ENCODE measurements around the gene FGGY. TPM values are rescaled to one million over a fixed set of nuclear protein-coding genes. Genes with fewer than 3 reads are reported as not detected.
"Not testable (repeated sequence)": the region's sequence is repeated elsewhere in the genome, so short reads cannot be mapped to it uniquely, and the experiment has no call there.

The FGGY gene
- total RNA-seq, 1 donor from 2014 or later = 52.2 TPM

GRCh38 chr1:59554752-59555151, 257.9 kb downstream of the FGGY start:
- H3K27ac ChIP-seq (ENCODE audit: low read depth, low read length) = no peak overlapping the region
- peaks cover 0 to 8% (median 0%) of the 10 kb centered on the region in 3 donors for H3K36me3 ChIP-seq (ENCODE audit: control insufficient read depth in 3 of 3, insufficient read depth in 3 of 3, low read length in 3 of 3)
- H3K4me3 ChIP-seq (ENCODE audit: low read length in 3 of 3) = no peak overlapping the region

GRCh38 chr1:59556398-59556797, 259.5 kb downstream of the FGGY start:
- Histone ChIP-seq H3K4me1 (ENCODE audit: control insufficient read depth in 3 of 3, insufficient read depth in 3 of 3, low read length in 3 of 3) (peaks cover 8 to 20% (median 12%) of the 10 kb centered on the region in 3 donors), H3K9me3 (ENCODE audit: control insufficient read depth in 3 of 3, low read length in 3 of 3) (no peaks in the 10 kb centered on the region), H3K27me3 (ENCODE audit: control insufficient read depth in 3 of 3, insufficient read depth in 3 of 3, low read length in 3 of 3) (no peaks in the 10 kb centered on the region), H3K9ac (ENCODE audit: low read depth in 1 of 3, low read length in 3 of 3) (no peak overlapping the region), H3K36me3 (ENCODE audit: control insufficient read depth in 3 of 3, insufficient read depth in 3 of 3, low read length in 3 of 3) (peaks cover 0 to 8% (median 0%) of the 10 kb centered on the region in 3 donors), H3K27ac (ENCODE audit: low read depth, low read length) (no peak overlapping the region), H3K4me3 (ENCODE audit: low read length in 3 of 3) (no peak overlapping the region)

More at GRCh38 chr1:59554752-59555151, 257.9 kb downstream of the FGGY start:
- Histone ChIP-seq H3K9me3 (ENCODE audit: control insufficient read depth in 3 of 3, low read length in 3 of 3) (no peaks in the 10 kb centered on the region), H3K9ac (ENCODE audit: low read depth in 1 of 3, low read length in 3 of 3) (no peak overlapping the region), H3K27me3 (ENCODE audit: control insufficient read depth in 3 of 3, insufficient read depth in 3 of 3, low read length in 3 of 3) (no peaks in the 10 kb centered on the region), H3K4me1 (ENCODE audit: control insufficient read depth in 3 of 3, insufficient read depth in 3 of 3, low read length in 3 of 3) (peaks cover 8 to 27% (median 12%) of the 10 kb centered on the region in 3 donors)

GRCh38 chr1:59556802-59557548, 260.1 kb downstream of the FGGY start:
- peaks cover 5 to 17% (median 12%) of the 10 kb centered on the region in 3 donors for H3K4me1 ChIP-seq (ENCODE audit: control insufficient read depth in 3 of 3, insufficient read depth in 3 of 3, low read length in 3 of 3)
- no peak overlapping the region for H3K27ac ChIP-seq (ENCODE audit: low read depth, low read length)
- H3K9ac ChIP-seq (ENCODE audit: low read depth in 1 of 3, low read length in 3 of 3) = no peak overlapping the region
- no peaks in the 10 kb centered on the region for H3K9me3 ChIP-seq (ENCODE audit: control insufficient read depth in 3 of 3, low read length in 3 of 3)
- H3K4me3 ChIP-seq (ENCODE audit: low read length in 3 of 3) = no peak overlapping the region
- peaks cover 0 to 8% (median 0%) of the 10 kb centered on the region in 3 donors for H3K36me3 ChIP-seq (ENCODE audit: control insufficient read depth in 3 of 3, insufficient read depth in 3 of 3, low read length in 3 of 3)
- H3K27me3 ChIP-seq (ENCODE audit: control insufficient read depth in 3 of 3, insufficient read depth in 3 of 3, low read length in 3 of 3) = no peaks in the 10 kb centered on the region

GRCh38 chr1:59557549-59557885, 260.6 kb downstream of the FGGY start:
- Histone ChIP-seq H3K9me3 (ENCODE audit: control insufficient read depth in 3 of 3, low read length in 3 of 3) (no peaks in the 10 kb centered on the region), H3K27ac (ENCODE audit: low read depth, low read length) (no peak overlapping the region), H3K36me3 (ENCODE audit: control insufficient read depth in 3 of 3, insufficient read depth in 3 of 3, low read length in 3 of 3) (peaks cover 0 to 8% (median 0%) of the 10 kb centered on the region in 3 donors), H3K9ac (ENCODE audit: low read depth in 1 of 3, low read length in 3 of 3) (no peak overlapping the region), H3K4me3 (ENCODE audit: low read length in 3 of 3) (no peak overlapping the region), H3K4me1 (ENCODE audit: control insufficient read depth in 3 of 3, insufficient read depth in 3 of 3, low read length in 3 of 3) (peaks cover 3 to 13% (median 11%) of the 10 kb centered on the region in 3 donors), H3K27me3 (ENCODE audit: control insufficient read depth in 3 of 3, insufficient read depth in 3 of 3, low read length in 3 of 3) (no peaks in the 10 kb centered on the region)

GRCh38 chr1:59558580-59558979, 261.7 kb downstream of the FGGY start:
- not testable (repeated sequence) for H3K9ac ChIP-seq (ENCODE audit: low read depth in 1 of 3, low read length in 3 of 3); H3K4me1 ChIP-seq (ENCODE audit: control insufficient read depth in 3 of 3, insufficient read depth in 3 of 3, low read length in 3 of 3); H3K27me3 ChIP-seq (ENCODE audit: control insufficient read depth in 3 of 3, insufficient read depth in 3 of 3, low read length in 3 of 3); H3K36me3 ChIP-seq (ENCODE audit: control insufficient read depth in 3 of 3, insufficient read depth in 3 of 3, low read length in 3 of 3); H3K27ac ChIP-seq (ENCODE audit: low read depth, low read length); H3K4me3 ChIP-seq (ENCODE audit: low read length in 3 of 3); H3K9me3 ChIP-seq (ENCODE audit: control insufficient read depth in 3 of 3, low read length in 3 of 3)

GRCh38 chr1:59560807-59561450, 264.0 kb downstream of the FGGY start:
- no peaks in the 10 kb centered on the region for H3K27me3 ChIP-seq (ENCODE audit: control insufficient read depth in 3 of 3, insufficient read depth in 3 of 3, low read length in 3 of 3)
- H3K9me3 ChIP-seq (ENCODE audit: control insufficient read depth in 3 of 3, low read length in 3 of 3) = no peaks in the 10 kb centered on the region
- H3K4me3 ChIP-seq (ENCODE audit: low read length in 3 of 3) = no peak overlapping the region
- peaks cover 0 to 4% (median 0%) of the 10 kb centered on the region in 3 donors for H3K36me3 ChIP-seq (ENCODE audit: control insufficient read depth in 3 of 3, insufficient read depth in 3 of 3, low read length in 3 of 3)
- H3K27ac ChIP-seq (ENCODE audit: low read depth, low read length) = no peak overlapping the region
- H3K9ac ChIP-seq (ENCODE audit: low read depth in 1 of 3, low read length in 3 of 3) = no peak overlapping the region
- peaks cover 0 to 8% (median 4%) of the 10 kb centered on the region in 3 donors for H3K4me1 ChIP-seq (ENCODE audit: control insufficient read depth in 3 of 3, insufficient read depth in 3 of 3, low read length in 3 of 3)

GRCh38 chr1:59561796-59562195, 264.9 kb downstream of the FGGY start:
- no peak overlapping the region for H3K9ac ChIP-seq (ENCODE audit: low read depth in 1 of 3, low read length in 3 of 3)
- H3K4me1 ChIP-seq (ENCODE audit: control insufficient read depth in 3 of 3, insufficient read depth in 3 of 3, low read length in 3 of 3) = peaks cover 0 to 8% (median 4%) of the 10 kb centered on the region in 3 donors
- no peak overlapping the region for H3K4me3 ChIP-seq (ENCODE audit: low read length in 3 of 3)
- no peaks in the 10 kb centered on the region for H3K9me3 ChIP-seq (ENCODE audit: control insufficient read depth in 3 of 3, low read length in 3 of 3)
- H3K36me3 ChIP-seq (ENCODE audit: control insufficient read depth in 3 of 3, insufficient read depth in 3 of 3, low read length in 3 of 3) = peaks cover 0 to 4% (median 0%) of the 10 kb centered on the region in 3 donors
- H3K27me3 ChIP-seq (ENCODE audit: control insufficient read depth in 3 of 3, insufficient read depth in 3 of 3, low read length in 3 of 3) = no peaks in the 10 kb centered on the region
- H3K27ac ChIP-seq (ENCODE audit: low read depth, low read length) = no peak overlapping the region

- H3K9me3 ChIP-seq (ENCODE audit: control insufficient read depth in 3 of 3, low read length in 3 of 3) = no peaks in the 10 kb centered on the region
- peaks cover 0 to 8% (median 4%) of the 10 kb centered on the region in 3 donors for H3K4me1 ChIP-seq (ENCODE audit: control insufficient read depth in 3 of 3, insufficient read depth in 3 of 3, low read length in 3 of 3)
- no peak overlapping the region for H3K27ac ChIP-seq (ENCODE audit: low read depth, low read length)
- H3K27me3 ChIP-seq (ENCODE audit: control insufficient read depth in 3 of 3, insufficient read depth in 3 of 3, low read length in 3 of 3) = no peaks in the 10 kb centered on the region
- no peaks in the 10 kb centered on the region for H3K36me3 ChIP-seq (ENCODE audit: control insufficient read depth in 3 of 3, insufficient read depth in 3 of 3, low read length in 3 of 3)
- no peak overlapping the region for H3K4me3 ChIP-seq (ENCODE audit: low read length in 3 of 3)
- no peak overlapping the region for H3K9ac ChIP-seq (ENCODE audit: low read depth in 1 of 3, low read length in 3 of 3)
Observed at GRCh38 chr1:59564192-59564891, 267.4 kb downstream of the FGGY start.

- Histone ChIP-seq H3K36me3 (ENCODE audit: control insufficient read depth in 3 of 3, insufficient read depth in 3 of 3, low read length in 3 of 3) (no peaks in the 10 kb centered on the region), H3K4me1 (ENCODE audit: control insufficient read depth in 3 of 3, insufficient read depth in 3 of 3, low read length in 3 of 3) (peaks cover 0 to 11% (median 4%) of the 10 kb centered on the region in 3 donors), H3K27ac (ENCODE audit: low read depth, low read length) (peak overlapping the region; percentile 23), H3K9ac (ENCODE audit: low read depth in 1 of 3, low read length in 3 of 3) (no peak overlapping the region), H3K27me3 (ENCODE audit: control insufficient read depth in 3 of 3, insufficient read depth in 3 of 3, low read length in 3 of 3) (no peaks in the 10 kb centered on the region), H3K9me3 (ENCODE audit: control insufficient read depth in 3 of 3, low read length in 3 of 3) (no peaks in the 10 kb centered on the region), H3K4me3 (ENCODE audit: low read length in 3 of 3) (no peak overlapping the region)
Observed at GRCh38 chr1:59565611-59566410, 268.9 kb downstream of the FGGY start.
